Omental fat pad (tissue), 4 donors: ENCODE data around the gene ASPN. TPM values are rescaled to one million over a fixed set of nuclear protein-coding genes. Genes with fewer than 3 reads are reported as not detected.

Experiments
- ATAC-seq: fragments of 150-250 bp; one replicate; pipeline ENCODE4 v1.9.1; 2016; ENCODE audit warnings: mild to moderate bottlenecking, moderate library complexity; ENCODE audit not compliant: low FRiP score
- DNase-seq: peaks from one replicate; pipeline ENCODE4 v3.0.0-alpha.2; 2019; ENCODE audit warnings: low spot score
- total RNA-seq, 4 donors: library from RNA; depleted of rRNA; stranded (reverse); fragments of >200 nt; gene quantifications; one replicate each; pipeline ENCODE4 v1.1.0, GENCODE V29; 2016
- TF ChIP-seq, protein P1 (sequence below), 3 donors: fragments of 450-650 bp; IDR thresholded peaks; one replicate each; pipeline ENCODE4 v1.5.1; 2016 to 2017; ENCODE audit warnings: antibody characterized with exemption in 3 of 3, mild to moderate bottlenecking in 3 of 3, moderate library complexity in 2 of 3

Gene ASPN
- total RNA-seq, 4 donors from 2014 or later, result 4.8 to 17.7 (median 11.4) TPM

- TF ChIP-seq, protein P1, sequence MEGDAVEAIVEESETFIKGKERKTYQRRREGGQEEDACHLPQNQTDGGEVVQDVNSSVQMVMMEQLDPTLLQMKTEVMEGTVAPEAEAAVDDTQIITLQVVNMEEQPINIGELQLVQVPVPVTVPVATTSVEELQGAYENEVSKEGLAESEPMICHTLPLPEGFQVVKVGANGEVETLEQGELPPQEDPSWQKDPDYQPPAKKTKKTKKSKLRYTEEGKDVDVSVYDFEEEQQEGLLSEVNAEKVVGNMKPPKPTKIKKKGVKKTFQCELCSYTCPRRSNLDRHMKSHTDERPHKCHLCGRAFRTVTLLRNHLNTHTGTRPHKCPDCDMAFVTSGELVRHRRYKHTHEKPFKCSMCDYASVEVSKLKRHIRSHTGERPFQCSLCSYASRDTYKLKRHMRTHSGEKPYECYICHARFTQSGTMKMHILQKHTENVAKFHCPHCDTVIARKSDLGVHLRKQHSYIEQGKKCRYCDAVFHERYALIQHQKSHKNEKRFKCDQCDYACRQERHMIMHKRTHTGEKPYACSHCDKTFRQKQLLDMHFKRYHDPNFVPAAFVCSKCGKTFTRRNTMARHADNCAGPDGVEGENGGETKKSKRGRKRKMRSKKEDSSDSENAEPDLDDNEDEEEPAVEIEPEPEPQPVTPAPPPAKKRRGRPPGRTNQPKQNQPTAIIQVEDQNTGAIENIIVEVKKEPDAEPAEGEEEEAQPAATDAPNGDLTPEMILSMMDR (IDR thresholded peaks at IDR 0.05), result no peak
- no peak for DNase-seq
- ATAC-seq, result no peak
Observed at GRCh38 chr9:92478783-92479182, 3.5 kb downstream of the ASPN start.

DNA sequence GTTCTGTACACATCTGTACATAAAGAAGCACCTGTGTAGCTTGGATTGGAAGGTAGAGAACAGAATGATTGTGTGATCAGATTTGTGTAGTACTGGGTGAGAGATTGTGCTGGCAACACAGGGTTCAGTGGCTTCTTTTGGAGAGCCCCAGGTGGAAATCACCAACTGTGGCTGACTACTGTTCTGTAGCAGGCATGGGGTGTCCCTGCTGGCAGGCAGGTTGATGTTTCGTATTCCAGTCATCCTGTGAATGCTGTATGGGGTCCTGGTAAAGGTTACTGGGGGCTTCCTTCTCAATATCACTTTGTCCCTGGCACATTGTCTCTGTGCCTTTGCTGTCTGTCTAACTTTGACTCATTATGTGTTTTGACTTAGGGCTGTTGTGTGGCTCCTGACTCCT is 5.3 kb downstream of the ASPN start:
- ATAC-seq (no peak), DNase-seq (no peak)
- TF ChIP-seq, protein P1 (IDR thresholded peaks at IDR 0.05), result no peak

DNA sequence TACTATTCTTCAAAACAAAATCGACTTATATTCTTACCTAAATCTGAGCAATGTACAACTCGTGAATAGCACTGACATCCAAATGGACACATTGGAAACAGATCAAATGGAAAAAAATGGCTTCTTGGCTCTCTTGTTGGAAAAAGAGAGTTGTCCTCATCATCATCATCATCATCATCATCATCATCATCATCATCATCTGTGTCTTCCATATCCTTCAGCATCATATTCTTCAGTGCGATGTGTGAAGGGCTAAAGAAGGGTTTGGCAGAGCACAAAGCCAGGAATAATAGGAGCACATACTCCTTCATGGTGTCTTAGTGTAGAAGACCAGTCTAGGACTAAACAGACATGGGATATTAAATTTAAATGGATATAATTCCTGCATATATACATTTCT is 7.7 kb downstream of the ASPN start:
- no peak for DNase-seq
- TF ChIP-seq, protein P1 (IDR thresholded peaks at IDR 0.05), result no peak
- no peak for ATAC-seq

DNA sequence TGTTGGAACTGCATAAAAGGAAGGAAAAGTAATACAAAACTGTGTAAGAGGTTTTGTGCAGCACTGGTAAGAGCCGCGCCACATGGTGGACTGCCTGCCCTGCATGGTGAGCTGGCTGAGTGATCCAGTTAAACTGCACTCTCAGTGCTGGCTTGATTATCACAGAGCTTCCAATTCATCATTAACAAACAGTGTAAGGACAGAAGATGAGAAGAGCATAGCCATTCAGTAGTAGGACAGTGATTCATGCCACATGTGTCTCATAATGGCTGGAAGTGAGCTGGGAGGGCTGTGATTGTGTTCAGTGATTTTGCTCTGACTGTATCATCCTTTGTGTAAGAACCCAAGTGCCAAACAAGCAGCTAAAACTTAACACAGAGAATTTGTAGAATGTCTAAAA is 14.1 kb downstream of the ASPN start:
- DNase-seq (no peak), ATAC-seq (no peak)
- TF ChIP-seq, protein P1 (IDR thresholded peaks at IDR 0.05), result no peak

DNA sequence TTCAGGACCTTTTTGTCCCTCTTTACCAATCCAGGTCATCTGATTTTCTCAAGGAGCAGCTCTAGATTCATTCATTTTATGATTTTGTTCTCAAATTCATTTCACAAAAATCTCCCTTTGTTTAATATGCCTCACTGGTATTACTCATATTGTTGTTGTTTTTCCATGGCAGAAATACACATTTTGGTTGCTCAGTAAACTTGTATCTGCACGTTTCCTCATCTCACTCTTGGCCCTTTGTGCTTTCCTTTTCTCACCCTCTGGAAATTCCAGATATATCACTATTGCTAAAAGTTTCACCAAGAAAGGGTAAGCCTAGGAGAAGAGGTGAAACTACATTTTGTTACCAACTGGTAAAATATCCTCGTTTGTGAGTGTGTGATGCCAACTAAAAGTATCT is 14.8 kb downstream of the ASPN start:
- TF ChIP-seq, protein P1 (IDR thresholded peaks at IDR 0.05), result no peak
- DNase-seq (no peak), ATAC-seq (no peak)

GRCh38 chr9:92467041-92467440 is 15.3 kb downstream of the ASPN start:
- TF ChIP-seq, protein P1 (IDR thresholded peaks at IDR 0.05), result no peak
- ATAC-seq, result no peak

DNA sequence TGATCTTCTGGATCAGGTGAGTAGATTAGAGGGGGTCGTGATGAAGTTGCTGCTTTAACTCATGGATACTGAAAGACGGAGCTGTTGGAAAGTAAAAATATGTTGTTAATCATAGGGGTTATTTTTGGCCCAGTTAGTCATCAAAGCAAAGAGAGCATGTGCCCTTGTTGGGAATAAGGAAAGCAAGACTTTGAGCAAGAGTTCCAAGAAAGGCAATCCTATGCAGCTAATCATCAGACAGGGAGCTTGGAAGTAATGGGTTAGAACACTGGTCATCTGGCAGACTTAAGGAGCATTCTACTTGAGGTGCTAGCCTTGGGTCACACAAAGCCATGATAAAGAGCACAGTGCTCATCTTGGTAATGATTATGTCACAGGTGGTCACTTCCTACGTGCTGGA is 18.3 kb downstream of the ASPN start:
- TF ChIP-seq, protein P1 (IDR thresholded peaks at IDR 0.05), result no peak
- ATAC-seq (peak; percentile 84), DNase-seq (no peak)

More at GRCh38 chr9:92467041-92467440, 15.3 kb downstream of the ASPN start:
- DNase-seq, result no peak
